Activated T-cell treated with anti-CD3 and anti-CD28 coated beads for 48 hours (primary cell): Measurements from ENCODE around the gene RAB3C.

Experiments used
- DNase-seq: peaks from one replicate; pipeline ENCODE4 v3.0.0-alpha.2; 2020; ENCODE audit warnings: low read depth

The RAB3C gene

DNA sequence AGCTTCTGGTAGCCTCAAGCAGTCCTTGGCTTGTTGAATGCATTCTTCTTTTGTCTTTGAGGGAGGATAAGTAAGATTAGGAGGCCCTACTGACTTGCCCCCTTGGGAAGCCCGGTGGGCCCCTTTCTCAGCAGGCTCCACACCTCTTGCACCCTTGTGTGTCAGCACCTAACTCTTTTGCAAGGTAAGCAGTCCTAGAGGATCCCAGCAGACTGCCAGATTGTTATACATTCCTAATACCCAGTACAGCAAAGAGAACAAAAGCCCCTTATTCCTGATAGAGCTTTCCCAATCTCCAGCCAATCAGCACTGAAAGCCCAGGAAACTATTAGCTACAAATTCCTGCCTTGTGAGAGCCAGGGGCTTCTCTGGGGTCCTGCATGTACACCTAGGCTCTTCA lies 152.8 kb downstream of the RAB3C start:
- no peak for DNase-seq

GRCh38 chr5:58736214-58736613 lies 153.3 kb downstream of the RAB3C start:
- DNase-seq: no peak

GRCh38 chr5:58737671-58738070 lies 154.8 kb downstream of the RAB3C start:
- DNase-seq: no peak

DNA sequence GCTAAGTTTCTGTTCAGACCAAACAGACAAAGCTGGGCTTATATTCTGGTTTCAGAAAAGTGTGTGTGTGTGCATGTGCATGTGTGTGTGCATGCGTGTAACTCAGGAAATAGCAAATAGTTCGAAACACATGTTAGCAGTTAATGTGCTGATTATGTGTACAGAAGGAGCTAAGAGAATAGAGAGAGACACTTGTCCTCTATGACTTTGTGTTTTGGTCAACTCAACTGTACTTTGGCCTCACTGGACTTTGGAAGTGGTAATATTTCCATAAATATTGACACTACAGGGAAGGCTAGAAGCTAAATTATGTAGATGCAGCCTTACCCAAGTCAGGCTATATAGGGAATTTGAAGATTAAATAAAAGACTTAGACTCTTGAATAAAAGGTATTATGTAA lies 155.5 kb downstream of the RAB3C start:
- DNase-seq: no peak

DNA sequence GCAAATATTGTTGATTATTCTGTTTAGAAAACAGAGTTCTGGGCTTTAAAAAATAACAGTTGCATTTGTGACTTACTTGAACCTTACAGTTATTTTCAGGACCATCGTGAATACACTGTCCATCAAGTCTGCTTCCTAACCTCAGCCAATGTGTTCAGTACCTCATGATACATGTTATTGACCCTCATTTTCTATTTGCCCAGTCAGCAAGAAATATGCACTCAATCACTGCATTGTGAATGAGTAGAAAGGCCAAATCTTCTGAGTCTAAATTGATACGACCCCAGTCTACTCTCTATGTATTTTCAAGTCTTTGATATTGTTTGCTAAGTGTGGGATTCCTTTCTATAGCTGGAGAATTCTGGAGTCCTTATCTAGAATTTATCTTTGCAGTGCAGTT lies 156.2 kb downstream of the RAB3C start:
- DNase-seq: no peak

GRCh38 chr5:58740956-58741355 lies 158.1 kb downstream of the RAB3C start:
- DNase-seq: no peak

- no peak for DNase-seq
Observed at GRCh38 chr5:58745350-58745749, 162.5 kb downstream of the RAB3C start.

GRCh38 chr5:58746321-58746720 lies 163.4 kb downstream of the RAB3C start:
- DNase-seq: no peak

DNA sequence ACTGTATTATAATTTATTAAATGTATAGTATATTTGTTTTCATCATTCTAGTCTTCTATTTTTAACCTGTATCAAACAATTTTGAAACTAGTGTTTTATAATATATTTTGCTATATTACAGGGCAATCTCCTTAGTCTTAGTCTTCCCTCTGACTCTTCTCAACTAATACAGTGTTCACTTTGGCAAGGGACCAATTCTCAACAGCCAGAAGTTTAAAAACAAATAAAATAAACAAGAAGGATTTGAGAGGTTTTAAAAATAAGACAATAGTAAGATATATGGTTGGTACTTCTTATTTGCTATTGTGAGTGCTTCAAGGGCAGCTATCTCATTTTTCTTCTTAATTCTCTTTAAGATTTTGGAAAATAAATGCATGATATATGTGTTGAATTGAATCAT lies 167.2 kb downstream of the RAB3C start:
- DNase-seq: no peak

DNA sequence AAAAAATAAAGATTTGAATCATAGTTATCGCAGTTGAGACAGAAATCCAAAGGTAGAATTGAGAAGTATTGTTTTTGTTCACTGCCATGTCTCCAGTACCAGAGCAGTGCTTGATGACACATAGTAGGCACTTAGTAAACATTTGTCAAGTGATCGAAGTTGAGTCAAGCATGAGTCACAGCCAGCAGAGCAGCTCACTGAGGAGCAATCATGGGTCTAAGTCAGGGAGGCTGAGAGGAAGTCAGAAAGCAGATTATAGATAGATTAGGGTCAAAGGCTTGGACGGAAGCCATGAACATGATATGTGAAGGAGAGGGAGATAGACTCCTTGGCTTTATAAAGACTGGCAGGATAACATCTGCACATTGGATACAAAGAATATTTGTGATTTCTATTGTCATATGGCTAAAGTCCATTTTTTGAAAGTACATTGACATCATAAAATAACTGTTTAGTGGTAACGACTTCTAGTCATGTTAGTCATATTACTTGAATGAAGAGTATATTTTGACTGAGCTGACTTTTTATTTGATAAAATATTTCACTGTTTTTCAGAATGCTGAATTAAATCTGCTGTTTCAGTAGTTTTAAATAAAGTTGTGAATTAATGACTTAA lies 168.5 kb downstream of the RAB3C start:
- DNase-seq: peak; percentile 8

- no peak for DNase-seq
Observed at GRCh38 chr5:58752104-58752503, 169.2 kb downstream of the RAB3C start.

DNA sequence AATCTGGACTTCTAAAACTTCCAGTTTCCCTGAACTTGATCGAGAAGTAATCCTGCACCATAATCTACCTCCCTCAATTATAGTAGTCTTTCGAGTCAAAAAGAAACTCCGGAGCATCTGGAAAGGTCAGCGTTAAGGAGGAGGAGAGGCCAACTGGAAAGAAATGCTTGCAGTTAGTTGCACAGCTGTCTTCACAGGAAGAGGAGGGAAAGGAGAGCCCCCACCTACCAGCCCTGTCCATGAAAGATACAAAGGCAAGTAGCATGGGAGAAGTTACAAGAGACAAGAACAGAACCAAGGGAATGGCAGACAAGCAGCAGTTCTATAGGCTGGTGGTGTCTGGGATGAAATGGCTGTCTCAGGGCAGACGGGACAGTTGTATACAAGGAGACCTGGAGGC lies 170.6 kb downstream of the RAB3C start:
- DNase-seq: no peak

DNA sequence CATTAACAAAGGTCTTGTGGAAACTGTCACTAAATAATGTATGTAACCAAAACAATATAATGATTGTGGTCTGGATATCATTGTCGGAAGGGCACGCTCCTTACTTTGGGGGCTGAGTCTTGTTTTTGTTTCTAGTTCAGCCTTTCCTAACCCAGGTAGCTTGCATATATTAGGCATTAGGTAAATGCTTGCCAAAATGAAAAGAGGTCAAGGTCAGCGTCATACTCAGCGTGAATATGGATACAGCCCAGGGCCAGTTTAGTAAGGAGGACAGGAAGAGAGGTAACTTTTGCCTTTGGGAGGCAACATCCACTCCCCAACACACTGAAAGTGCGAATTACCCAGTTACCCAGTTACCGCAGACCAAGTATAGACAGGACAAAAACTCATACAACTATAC lies 171.4 kb downstream of the RAB3C start:
- no peak for DNase-seq

DNA sequence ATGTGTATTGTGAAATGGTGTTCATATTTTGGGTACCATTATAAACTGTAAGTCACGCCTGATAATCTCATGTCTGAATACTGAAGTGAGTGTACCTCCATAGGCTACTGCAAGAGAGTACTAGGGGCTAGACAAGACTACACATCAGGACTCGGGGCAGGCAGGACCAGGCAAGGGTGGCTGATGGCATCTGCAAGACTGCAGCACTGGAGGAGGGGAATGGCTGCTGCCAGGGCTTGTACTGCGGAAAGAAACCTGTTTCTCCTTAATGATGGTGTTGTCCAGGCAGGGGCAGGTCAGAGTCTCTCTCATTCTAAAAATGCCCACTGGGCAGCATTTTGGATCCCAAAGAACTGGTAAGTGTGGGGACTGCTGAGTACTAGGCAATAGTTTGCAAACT lies 172.5 kb downstream of the RAB3C start:
- no peak for DNase-seq

GRCh38 chr5:58759745-58760144 lies 176.9 kb downstream of the RAB3C start:
- DNase-seq: no peak

DNA sequence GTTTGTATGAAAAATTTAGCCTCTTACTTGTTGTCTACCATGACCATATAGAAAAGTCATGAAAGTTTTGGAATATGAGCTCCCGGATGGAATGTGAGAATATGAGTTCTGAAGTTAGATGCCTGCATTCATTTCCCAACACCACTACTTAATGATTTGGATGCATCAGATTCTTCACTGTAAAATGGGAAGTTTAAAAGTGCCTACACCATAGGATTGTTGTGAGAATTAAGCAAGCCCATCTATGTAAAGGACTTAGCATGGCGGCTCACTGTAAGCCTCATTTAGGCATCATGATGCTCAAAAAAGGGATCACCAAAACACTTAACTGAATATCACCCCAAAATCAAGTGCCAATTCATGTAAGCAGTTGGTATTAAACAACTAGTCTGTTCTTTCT lies 177.3 kb downstream of the RAB3C start:
- DNase-seq: no peak

DNA sequence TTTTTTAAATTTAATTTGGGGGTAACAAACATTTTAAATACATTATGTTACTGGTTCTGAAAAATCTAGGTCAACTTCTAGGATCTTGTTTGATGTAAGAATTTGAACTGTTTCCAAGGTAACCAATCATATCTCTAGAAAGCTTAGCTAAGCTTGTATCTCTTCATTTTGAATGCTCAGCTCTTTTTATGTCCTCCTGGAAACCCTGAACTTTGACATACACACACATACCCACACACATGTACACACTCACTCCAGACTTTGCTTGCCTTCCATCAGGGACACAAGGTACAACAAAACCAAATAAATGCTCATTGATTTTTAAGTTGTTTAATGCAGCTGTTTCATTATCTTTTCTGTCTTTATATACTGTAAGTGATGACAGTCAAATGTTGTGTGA lies 178.5 kb downstream of the RAB3C start:
- no peak for DNase-seq

DNA sequence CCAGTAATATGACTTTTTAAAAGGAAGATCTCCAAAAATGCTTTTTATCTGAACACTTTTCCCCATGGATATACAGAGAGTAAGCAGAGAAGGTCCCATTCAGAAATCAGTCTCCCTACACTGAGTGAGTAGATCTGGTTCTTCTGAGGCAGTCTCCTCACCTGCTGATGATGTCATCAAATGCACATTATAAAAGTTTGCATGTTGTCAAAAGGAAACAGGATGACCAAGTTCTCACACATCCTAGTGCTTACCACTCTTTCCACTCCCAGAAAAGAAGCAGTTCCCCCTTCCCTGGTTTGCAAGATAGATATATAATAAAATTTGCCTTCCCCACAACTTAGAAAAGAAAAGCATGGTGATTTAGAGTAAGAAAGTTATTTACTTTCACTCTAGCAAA lies 180.5 kb downstream of the RAB3C start:
- DNase-seq: no peak

GRCh38 chr5:58764199-58764598 lies 181.3 kb downstream of the RAB3C start:
- DNase-seq: no peak

DNA sequence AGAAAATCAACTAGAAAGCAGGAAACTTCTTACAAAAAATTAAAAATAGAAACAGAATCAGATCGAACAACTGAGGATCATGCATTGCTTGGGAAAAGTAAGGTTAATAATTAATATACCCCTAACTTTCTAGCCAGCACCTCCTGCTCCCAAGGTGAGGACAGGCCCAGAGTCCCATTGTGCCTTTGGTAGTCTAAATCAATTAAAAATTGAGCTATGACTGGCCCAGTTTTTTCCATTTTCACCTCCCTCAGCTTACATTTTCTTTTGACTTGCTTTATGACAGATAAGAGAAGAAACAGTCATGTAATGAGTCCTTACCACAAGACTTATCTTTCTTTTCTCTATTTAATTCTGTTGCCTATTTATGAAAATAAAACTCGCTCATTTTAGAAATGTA lies 182.2 kb downstream of the RAB3C start:
- no peak for DNase-seq

- DNase-seq: no peak
Observed at GRCh38 chr5:58767104-58767503, 184.2 kb downstream of the RAB3C start.

DNA sequence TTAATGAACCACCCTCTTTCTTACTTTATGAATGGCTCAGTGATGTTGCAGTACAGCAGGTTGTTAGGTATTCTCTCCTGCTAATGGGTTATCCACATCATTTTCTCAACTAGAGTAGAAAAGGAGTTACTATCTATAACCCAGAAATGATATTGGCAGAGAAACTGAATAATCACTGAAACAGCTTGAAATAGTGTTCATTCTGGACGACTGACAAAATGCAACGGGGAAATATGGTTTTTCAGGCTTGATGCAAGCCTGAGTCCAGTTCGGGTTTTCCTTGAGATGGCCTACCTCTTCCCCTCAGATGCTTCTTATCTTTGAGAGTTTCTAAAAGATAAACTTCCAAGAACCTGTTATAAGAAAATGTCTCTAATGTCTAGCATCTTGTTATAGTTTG lies 187.3 kb downstream of the RAB3C start:
- DNase-seq: no peak

- no peak for DNase-seq
Observed at GRCh38 chr5:58771796-58772195, 188.9 kb downstream of the RAB3C start.

- no peak for DNase-seq
Observed at GRCh38 chr5:58773744-58774441, 191.0 kb downstream of the RAB3C start.
